Activated CD4-positive, alpha-beta T cell treated with anti-CD3 and anti-CD28 coated beads, Interleukin-10, Interleukin-2, amounts not matched to agents 100 ng/mL and 50 ng/mL, durations not matched to agents 16 hours and 8 hours (primary cell): ENCODE data around the gene NPL.
A peak's percentile ranks its signal among the peaks of the same experiment; 100 is the strongest.

Experiments used
- DNase-seq: peaks from one replicate; pipeline ENCODE4 v3.0.0-alpha.2; 2020

Gene NPL

GRCh38 chr1:182875889-182876288 lies 86.3 kb downstream of the NPL start:
- DNase-seq = no peak

- no peak for DNase-seq
Observed at GRCh38 chr1:182877331-182877730, 87.8 kb downstream of the NPL start.

- DNase-seq = peak; percentile 11
Observed at GRCh38 chr1:182877842-182878241, 88.3 kb downstream of the NPL start.
